Loucy (cell line): ENCODE data around the gene HPS1.

Experiments
- CTCF ChIP-seq: fragments of 200-600 bp; sonication (generic); conservative IDR thresholded peaks from 2 replicates; pipeline ENCODE4 v1.5.1; 2014; ENCODE audit warnings: mild to moderate bottlenecking, antibody characterized with exemption, low read length
- EZH2phosphoT487 ChIP-seq: fragments of 200-600 bp; IDR thresholded peaks from 2 replicates; pipeline ENCODE4 v1.6.1; 2018; ENCODE audit warnings: antibody characterized with exemption, mild to moderate bottlenecking, moderate library complexity, borderline replicate concordance

DNA sequence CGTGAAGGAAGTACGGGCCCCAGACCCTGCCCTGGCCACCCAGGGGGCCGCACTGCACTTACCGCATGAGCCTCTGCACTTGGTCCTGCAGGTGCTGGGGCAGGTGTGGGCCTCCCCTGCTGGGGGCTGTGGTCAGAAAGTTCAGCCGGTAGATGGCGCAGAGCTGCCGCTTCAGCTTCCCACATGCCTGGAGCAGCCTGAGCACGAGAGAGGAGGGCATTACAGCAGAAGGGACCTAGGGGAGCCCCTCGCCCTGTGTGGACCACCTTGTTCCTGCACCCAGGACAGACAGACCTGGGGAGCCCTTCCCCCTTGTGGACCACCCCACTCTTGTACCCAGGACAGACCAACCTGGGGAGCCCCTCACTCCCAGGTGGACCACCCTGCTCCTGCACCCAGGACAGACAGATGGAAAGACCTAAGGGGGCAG is 23.0 kb downstream of the HPS1 start:
- TF ChIP-seq CTCF, result no peak
- TF ChIP-seq EZH2phosphoT487, result no peak
